PFSK-1 (cell line): Measurements from ENCODE around the gene SND1.

Source experiments
- FOXP2 ChIP-seq: optimal IDR thresholded peaks from 2 replicates; pipeline ENCODE3; 2011; ENCODE audit warnings: borderline replicate concordance, control low read depth, inconsistent platforms; ENCODE audit not compliant: insufficient read depth; ENCODE audit errors: extremely low read length, extremely low read depth
- POLR2AphosphoS5 ChIP-seq: IDR thresholded peaks from 2 replicates; pipeline ENCODE4 v1.6.1; 2012; ENCODE audit warnings: low read depth, mild to moderate bottlenecking, control low read depth, low read length, moderate library complexity
- SIN3A ChIP-seq: IDR thresholded peaks from 2 replicates; pipeline ENCODE4 v1.6.1; 2012; ENCODE audit warnings: mild to moderate bottlenecking, low read length, moderate library complexity, borderline replicate concordance; ENCODE audit not compliant: insufficient read depth
- TAF1 ChIP-seq: IDR thresholded peaks from 2 replicates; pipeline ENCODE4 v1.6.1; 2012; ENCODE audit warnings: low read length, control low read depth, borderline replicate concordance; ENCODE audit not compliant: insufficient read depth
- TF ChIP-seq, protein P1 (sequence below), 2 experiments: IDR thresholded peaks; 2 replicates each; pipeline versions ENCODE4 v1.6.1 to v1.8.0; 2011 to 2012; ENCODE audit warnings: low read depth in 2 of 2, low read length in 2 of 2, control low read depth in 1 of 2, inconsistent platforms in 1 of 2, mild to moderate bottlenecking in 1 of 2, moderate library complexity in 1 of 2; ENCODE audit not compliant: insufficient read depth in 1 of 2

SND1 gene

DNA sequence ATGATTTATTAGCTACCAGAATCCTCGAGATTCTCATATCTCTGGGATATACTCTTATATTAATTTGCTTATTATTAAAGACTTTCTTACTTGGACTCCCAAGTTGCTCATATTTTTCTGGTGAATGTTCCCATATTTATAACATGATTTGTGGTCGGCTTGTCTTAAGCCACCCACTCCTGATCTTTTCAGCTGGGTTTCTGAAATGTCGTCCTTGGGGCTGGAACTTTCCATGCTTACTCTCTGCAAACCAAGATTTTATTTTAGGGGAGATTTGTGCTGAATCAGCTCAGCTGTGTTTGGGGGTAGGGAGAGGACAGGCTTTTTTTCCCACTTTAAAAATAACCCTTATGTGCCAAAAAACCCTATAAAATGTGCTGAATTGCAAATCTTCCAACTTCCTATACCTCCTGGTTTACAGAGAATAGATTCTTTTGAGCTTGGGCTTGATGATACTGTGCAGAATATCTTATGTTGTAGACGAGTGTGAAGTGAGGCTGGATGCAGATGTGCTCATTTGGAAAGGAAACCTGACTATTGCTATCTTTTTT, 162.1 kb downstream of the SND1 start:
- TF ChIP-seq POLR2AphosphoS5 (no peak), FOXP2 (no peak), TAF1 (no peak), SIN3A (no peak)
- TF ChIP-seq, protein P1, sequence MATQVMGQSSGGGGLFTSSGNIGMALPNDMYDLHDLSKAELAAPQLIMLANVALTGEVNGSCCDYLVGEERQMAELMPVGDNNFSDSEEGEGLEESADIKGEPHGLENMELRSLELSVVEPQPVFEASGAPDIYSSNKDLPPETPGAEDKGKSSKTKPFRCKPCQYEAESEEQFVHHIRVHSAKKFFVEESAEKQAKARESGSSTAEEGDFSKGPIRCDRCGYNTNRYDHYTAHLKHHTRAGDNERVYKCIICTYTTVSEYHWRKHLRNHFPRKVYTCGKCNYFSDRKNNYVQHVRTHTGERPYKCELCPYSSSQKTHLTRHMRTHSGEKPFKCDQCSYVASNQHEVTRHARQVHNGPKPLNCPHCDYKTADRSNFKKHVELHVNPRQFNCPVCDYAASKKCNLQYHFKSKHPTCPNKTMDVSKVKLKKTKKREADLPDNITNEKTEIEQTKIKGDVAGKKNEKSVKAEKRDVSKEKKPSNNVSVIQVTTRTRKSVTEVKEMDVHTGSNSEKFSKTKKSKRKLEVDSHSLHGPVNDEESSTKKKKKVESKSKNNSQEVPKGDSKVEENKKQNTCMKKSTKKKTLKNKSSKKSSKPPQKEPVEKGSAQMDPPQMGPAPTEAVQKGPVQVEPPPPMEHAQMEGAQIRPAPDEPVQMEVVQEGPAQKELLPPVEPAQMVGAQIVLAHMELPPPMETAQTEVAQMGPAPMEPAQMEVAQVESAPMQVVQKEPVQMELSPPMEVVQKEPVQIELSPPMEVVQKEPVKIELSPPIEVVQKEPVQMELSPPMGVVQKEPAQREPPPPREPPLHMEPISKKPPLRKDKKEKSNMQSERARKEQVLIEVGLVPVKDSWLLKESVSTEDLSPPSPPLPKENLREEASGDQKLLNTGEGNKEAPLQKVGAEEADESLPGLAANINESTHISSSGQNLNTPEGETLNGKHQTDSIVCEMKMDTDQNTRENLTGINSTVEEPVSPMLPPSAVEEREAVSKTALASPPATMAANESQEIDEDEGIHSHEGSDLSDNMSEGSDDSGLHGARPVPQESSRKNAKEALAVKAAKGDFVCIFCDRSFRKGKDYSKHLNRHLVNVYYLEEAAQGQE (IDR thresholded peaks at IDR 0.05; ENCODE audit: insufficient read depth in 1 of 2, low read depth in 2 of 2, low read length in 2 of 2) = no peak

DNA sequence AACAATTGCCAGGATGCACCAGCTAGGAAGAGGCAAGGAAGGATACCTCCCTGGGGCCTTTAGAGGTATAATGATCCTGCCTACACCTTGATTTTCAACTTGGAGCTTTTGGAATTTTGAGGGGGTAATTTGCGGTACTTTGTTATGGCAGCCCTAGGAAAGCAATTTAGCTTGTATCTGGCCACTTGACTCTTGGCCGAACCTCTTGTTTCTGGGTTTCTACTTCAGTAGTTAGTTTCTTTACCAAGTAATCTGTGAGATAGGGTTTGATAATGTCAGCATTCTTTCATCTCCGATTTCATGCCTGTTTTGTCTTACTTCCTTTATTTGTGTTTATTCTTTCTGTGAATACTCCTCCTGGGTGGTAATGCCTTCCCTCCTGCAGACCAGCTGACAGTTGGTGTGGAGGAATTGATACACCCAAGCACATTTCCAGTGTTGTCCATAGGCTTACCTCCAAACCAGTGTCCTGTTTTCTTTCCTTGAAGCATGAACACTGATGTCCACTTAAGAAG, 163.7 kb downstream of the SND1 start:
- TF ChIP-seq POLR2AphosphoS5 (no peak), SIN3A (no peak), FOXP2 (no peak), TAF1 (no peak)
- TF ChIP-seq, protein P1 (IDR thresholded peaks at IDR 0.05; ENCODE audit: insufficient read depth in 1 of 2, low read depth in 2 of 2, low read length in 2 of 2) = no peak

DNA sequence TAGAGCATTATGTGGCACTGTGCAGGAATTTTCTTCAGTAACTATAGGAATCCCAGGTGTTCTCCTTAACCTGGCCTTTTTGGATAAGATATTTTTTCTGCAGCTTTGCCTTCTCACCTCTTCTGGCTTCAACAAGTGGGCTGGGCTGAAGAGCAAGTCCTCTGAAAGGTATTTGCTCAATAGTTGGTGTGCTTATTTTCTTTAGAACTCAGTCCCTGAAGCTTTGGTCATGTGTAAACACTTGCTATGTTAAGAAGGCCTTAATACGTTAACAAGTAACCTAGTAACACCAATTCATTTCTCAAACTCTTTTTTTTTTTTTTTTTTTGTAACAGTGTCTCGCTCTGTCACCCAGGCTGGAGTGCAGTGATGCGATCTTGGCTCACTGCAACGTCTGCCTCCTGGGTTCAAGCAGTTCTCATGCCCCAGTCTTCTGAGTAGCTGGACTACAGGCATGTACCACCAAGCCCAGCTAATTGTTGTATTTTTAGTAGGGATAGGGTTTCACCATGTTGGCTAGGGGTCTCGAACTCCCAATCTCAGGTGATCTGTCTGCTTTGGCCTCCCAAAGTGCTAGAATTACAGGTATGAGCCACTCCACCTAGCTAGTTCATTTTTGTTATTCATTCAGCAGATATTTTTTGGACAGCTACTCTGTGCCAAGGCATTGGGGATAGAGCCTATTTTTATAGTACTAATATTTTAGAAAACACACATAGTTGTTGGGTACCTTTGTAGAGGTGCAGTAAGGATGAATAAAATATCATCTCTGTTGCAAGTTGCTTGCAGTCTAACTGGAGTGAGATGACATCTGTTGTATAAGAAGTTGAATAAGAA, 164.6 kb downstream of the SND1 start:
- no peak for TF ChIP-seq FOXP2
- TF ChIP-seq, protein P1 (IDR thresholded peaks at IDR 0.05; ENCODE audit: insufficient read depth in 1 of 2, low read depth in 2 of 2, low read length in 2 of 2) = 0 out of 4 replicates have a peak, but pooled peaks of 1 of the 2 experiments have one; percentile 18

DNA sequence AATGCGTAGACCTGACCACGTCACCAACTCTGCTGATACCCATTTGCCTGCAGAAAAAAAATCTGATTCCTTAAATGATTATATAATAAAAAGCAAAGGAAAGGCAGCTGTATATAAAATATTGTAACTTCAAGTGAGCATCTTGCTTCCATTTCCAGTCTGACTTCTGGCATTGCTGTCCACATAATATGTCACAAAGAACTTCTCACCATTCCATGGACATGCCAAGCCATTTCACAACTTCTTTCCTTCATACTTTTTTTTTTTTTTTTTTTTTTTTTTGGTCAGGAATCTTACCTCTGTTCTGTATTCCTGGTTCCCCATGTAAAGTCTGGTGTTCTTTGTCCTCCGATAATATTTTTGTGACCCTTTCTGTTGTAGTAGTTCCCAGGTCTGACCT, 165.5 kb downstream of the SND1 start:
- TF ChIP-seq, protein P1 (IDR thresholded peaks at IDR 0.05; ENCODE audit: insufficient read depth in 1 of 2, low read depth in 2 of 2, low read length in 2 of 2) = no peak
- TF ChIP-seq FOXP2 = no peak
- TF ChIP-seq POLR2AphosphoS5 = no peak
- no peak for TF ChIP-seq TAF1
- no peak for TF ChIP-seq SIN3A

DNA sequence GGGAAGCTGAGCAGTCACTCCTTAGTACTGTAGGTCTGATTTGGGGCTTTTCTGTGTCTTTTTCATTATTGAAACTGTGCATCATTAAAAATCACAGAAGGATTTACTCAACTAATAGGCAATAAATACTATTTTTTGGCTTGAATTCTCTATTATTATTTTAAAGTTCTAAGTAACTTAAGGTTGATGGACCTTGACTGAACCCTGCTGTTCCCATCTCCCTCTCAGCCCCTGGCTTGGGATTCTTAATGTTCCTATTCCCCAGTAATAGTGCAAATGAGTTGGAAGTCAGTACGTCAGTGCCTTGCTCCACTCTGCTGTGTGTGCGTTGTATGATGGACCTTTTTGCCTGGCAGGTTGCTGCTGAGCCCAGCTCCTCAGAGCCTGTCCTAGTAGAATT, 166.3 kb downstream of the SND1 start:
- no peak for TF ChIP-seq SIN3A
- TF ChIP-seq TAF1 = no peak
- TF ChIP-seq, protein P1 (IDR thresholded peaks at IDR 0.05; ENCODE audit: insufficient read depth in 1 of 2, low read depth in 2 of 2, low read length in 2 of 2) = no peak
- TF ChIP-seq FOXP2 = no peak
- no peak for TF ChIP-seq POLR2AphosphoS5
